Thyroid gland (tissue), 4 donors: ENCODE results near the gene PPARG. TPM values are rescaled to one million over a fixed set of nuclear protein-coding genes. Genes with fewer than 3 reads are reported as not detected.
"Not testable (repeated sequence)": the region's sequence is repeated elsewhere in the genome, so short reads cannot be mapped to it uniquely, and the experiment has no call there.

ENCODE experiments used
- DNase-seq, 2 donors: peaks; one replicate each; pipeline ENCODE4 v3.0.0-alpha.2; 2019
- H3K27ac ChIP-seq, 3 donors: fragments of 200-600 bp; sonication (generic); 1 replicate in 2 of 3; 2 replicates in 1 of 3; pipeline ENCODE4 v1.5.1; 2016 to 2019; ENCODE audit warnings: mild to moderate bottlenecking in 1 of 3, moderate library complexity in 1 of 3
- H3K27me3 ChIP-seq: fragments of 200-600 bp; sonication (generic); one replicate; pipeline ENCODE4 v1.5.1; 2019
- H3K36me3 ChIP-seq, 2 donors: fragments of 200-600 bp; sonication (generic); one replicate each; pipeline ENCODE4 v1.5.1; 2016 to 2019
- H3K4me1 ChIP-seq, 2 donors: fragments of 200-600 bp; sonication (generic); one replicate each; pipeline ENCODE4 v1.5.1; 2017 to 2019
- H3K4me3 ChIP-seq, 3 donors: fragments of 200-600 bp; sonication (generic); replicated peaks in 1 of 3; 1 replicate in 2 of 3; 2 replicates in 1 of 3; pipeline ENCODE4 v1.5.1; 2016; ENCODE audit warnings: mild to moderate bottlenecking in 1 of 3
- H3K9me3 ChIP-seq: fragments of 200-600 bp; sonication (generic); one replicate; pipeline ENCODE4 v1.5.1; 2017
- CTCF ChIP-seq, 6 experiments: fragments of 200-600 bp in 3 of 6; fragments of 450-650 bp in 3 of 6; sonication (generic) in 3 of 6; IDR thresholded peaks; one replicate each; pipeline ENCODE4 v1.5.1; 2016 to 2019; ENCODE audit warnings: antibody characterized with exemption in 6 of 6, mild to moderate bottlenecking in 2 of 6, inconsistent platforms in 1 of 6, moderate library complexity in 1 of 6
- POLR2A ChIP-seq, 2 donors: fragments of 450-650 bp; IDR thresholded peaks; one replicate each; pipeline ENCODE4 v1.6.1; 2017; ENCODE audit warnings: antibody characterized with exemption in 2 of 2, mild to moderate bottlenecking in 2 of 2, moderate library complexity in 1 of 2
- WGBS, 2 donors: methylation state at CpG; one replicate each; pipeline ENCODE4 v1.1.5; 2017; 5-methylcytosine and 5-hydroxymethylcytosine counted together
- intact Hi-C: fragments of 100-400 bp; cut with DNase I; formaldehyde crosslinking; loops from one replicate; pipeline ENCODE4 v1.15.1; 2023
- total RNA-seq, 4 donors: library from RNA; depleted of rRNA; stranded (reverse); fragments of >200 nt; gene quantifications; one replicate each; pipeline ENCODE4 v1.2.3, GENCODE V29; 2016

Gene PPARG
- total RNA-seq, 4 donors from 2014 or later, result 20.0 to 27.3 (median 23.7) TPM

DNA sequence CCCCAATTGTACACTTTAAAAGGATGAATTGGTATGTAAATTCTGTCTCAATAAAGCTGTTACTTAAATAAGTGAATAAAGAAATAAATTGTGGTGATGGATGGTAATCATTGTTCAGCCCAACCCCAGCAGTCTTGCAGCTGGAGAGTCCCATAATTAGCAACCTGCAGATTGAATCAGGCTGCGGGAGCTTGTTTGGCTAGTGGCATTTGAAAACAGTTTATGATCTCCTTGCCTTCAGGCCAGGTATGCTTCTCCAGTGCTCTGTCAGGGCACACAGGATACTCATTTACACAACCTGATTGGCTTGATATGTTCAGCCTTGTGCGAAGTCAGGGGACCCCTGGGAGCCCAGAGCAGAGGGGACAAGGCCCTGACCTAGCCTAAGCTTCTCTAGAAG is 178.9 kb downstream of the PPARG start:
- Histone ChIP-seq H3K4me1 (no peaks in the 10 kb centered on the region), H3K27ac (no peak overlapping the region), H3K27me3 (no peaks in the 10 kb centered on the region), H3K4me3 (no peak overlapping the region), H3K9me3 (no peaks in the 10 kb centered on the region), H3K36me3 (no peaks in the 10 kb centered on the region)
- DNase-seq, result no peak
- intact Hi-C loops, result no loop called here
- TF ChIP-seq CTCF (IDR thresholded peaks at IDR 0.05), result no peak
- TF ChIP-seq POLR2A (IDR thresholded peaks at IDR 0.05), result no peak
- 87 to 100% methylated on average over 2 of the region's 2 CpGs for WGBS, 2 donors

GRCh38 chr3:12468276-12468675 is 179.4 kb downstream of the PPARG start:
- Histone ChIP-seq H3K27me3 (no peaks in the 10 kb centered on the region), H3K9me3 (no peaks in the 10 kb centered on the region), H3K36me3 (no peaks in the 10 kb centered on the region), H3K4me1 (no peaks in the 10 kb centered on the region), H3K27ac (no peak overlapping the region), H3K4me3 (no peak overlapping the region)
- 92 to 97% methylated on average over 5 to 6 of the region's 6 CpGs for WGBS, 2 donors
- DNase-seq, result no peak
- TF ChIP-seq POLR2A (IDR thresholded peaks at IDR 0.05) (no peak), CTCF (IDR thresholded peaks at IDR 0.05) (no peak)
- intact Hi-C loops, result no loop called here

GRCh38 chr3:12468757-12469156 is 179.9 kb downstream of the PPARG start:
- TF ChIP-seq CTCF (IDR thresholded peaks at IDR 0.05) (no peak), POLR2A (IDR thresholded peaks at IDR 0.05) (no peak)
- Histone ChIP-seq H3K27ac (no peak overlapping the region), H3K4me1 (no peaks in the 10 kb centered on the region), H3K36me3 (no peaks in the 10 kb centered on the region), H3K9me3 (no peaks in the 10 kb centered on the region), H3K27me3 (no peaks in the 10 kb centered on the region), H3K4me3 (no peak overlapping the region)
- intact Hi-C loops, result no loop called here
- no peak for DNase-seq
- 72 to 73% methylated on average over 2 of the region's 2 CpGs for WGBS, 2 donors

- H3K27ac ChIP-seq, H3K36me3 ChIP-seq, intact Hi-C loops, H3K4me3 ChIP-seq, DNase-seq, H3K27me3 ChIP-seq, H3K4me1 ChIP-seq, H3K9me3 ChIP-seq: not testable (repeated sequence)
- WGBS, 2 donors, result 67 to 71% methylated on average over 7 of the region's 7 CpGs
These were observed 180.4 kb downstream of the PPARG start for GRCh38 chr3:12469222-12469621.

DNA sequence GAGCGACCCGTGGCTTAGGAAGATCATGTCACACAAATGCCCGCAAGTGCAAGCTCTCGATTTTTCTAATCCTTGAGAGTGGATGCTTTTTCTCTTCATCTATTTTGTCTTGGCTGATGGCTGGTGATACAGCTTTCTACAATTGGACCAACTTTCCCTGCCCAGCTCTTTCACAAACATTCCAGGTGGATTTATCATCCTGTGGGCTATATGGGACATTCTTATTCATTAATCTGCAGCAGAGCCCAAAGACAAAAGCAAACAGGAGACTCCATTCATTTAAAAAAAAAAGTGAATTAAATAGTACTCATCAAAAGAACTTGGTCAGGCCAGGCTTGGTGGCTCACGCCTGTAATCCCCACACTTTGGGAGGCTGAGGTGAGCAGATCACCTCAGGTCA is 181.2 kb downstream of the PPARG start:
- DNase-seq, result no peak
- intact Hi-C loops, result no loop called here
- no peaks in the 10 kb centered on the region for H3K4me1 ChIP-seq
- 73 to 75% methylated on average over 5 of the region's 5 CpGs for WGBS, 2 donors
- no peaks in the 10 kb centered on the region for H3K9me3 ChIP-seq
- no peak overlapping the region for H3K27ac ChIP-seq
- H3K27me3 ChIP-seq, result no peaks in the 10 kb centered on the region
- H3K4me3 ChIP-seq, result no peak overlapping the region
- TF ChIP-seq POLR2A (IDR thresholded peaks at IDR 0.05) (no peak), CTCF (IDR thresholded peaks at IDR 0.05) (no peak)
- H3K36me3 ChIP-seq, result no peaks in the 10 kb centered on the region

DNA sequence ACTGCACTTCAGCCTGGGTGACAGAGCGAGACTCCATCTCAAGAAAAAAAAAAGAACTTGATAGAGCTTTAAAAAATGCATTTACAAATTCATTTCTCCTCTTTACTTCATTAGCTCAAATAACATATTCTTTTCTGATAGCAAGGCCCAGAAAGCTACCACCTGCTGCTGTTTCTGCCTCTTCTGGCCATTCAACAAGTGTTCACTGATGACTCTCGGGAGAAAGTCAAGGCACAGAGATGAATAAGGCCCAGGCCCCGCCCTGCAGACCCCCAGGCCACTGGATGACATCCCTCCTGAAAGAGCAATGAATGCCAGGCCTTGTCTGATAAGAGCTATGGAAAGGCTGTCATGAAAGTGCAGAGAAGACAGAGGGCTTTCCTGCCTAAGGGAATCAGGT is 181.8 kb downstream of the PPARG start:
- no peak for DNase-seq
- TF ChIP-seq CTCF (IDR thresholded peaks at IDR 0.05) (no peak), POLR2A (IDR thresholded peaks at IDR 0.05) (no peak)
- WGBS, 2 donors, result 95 to 97% methylated on average over 3 of the region's 3 CpGs
- Histone ChIP-seq H3K9me3 (no peaks in the 10 kb centered on the region), H3K36me3 (no peaks in the 10 kb centered on the region), H3K4me1 (no peaks in the 10 kb centered on the region), H3K4me3 (no peak overlapping the region), H3K27ac (no peak overlapping the region), H3K27me3 (no peaks in the 10 kb centered on the region)
- intact Hi-C loops, result no loop called here
